Measurements from ENCODE around the gene DUS1L.

DNA sequence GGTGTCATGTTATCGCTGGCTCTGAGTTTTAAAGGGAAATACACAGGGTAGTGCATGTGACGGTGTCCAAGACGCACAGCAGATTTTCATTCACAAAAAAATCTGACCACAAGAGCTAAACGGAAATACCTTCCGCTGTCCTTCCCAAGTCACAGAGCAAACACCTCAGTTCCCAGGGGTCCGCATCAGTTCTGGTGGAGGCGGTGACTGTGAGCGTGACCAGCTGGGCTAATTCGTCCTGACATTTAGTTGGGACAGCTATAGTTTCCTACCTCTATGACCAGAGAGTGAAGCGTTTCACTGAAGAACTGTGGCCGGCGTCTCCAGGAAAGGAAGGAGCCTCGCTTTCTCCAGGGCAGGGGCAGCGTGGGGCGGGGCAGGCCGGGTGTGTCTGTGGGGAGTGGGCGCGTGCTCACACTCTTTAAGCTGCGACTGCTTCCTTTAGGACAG lies 42.9 kb upstream of the DUS1L start:
- TF ChIP-seq CTCF (IDR thresholded peaks at IDR 0.05; ENCODE audit: borderline replicate concordance, extremely low read depth, low read length, poor library complexity, severe bottlenecking) = no peak
- TF ChIP-seq EZH2 (IDR thresholded peaks at IDR 0.05; ENCODE audit: borderline replicate concordance, low read depth, low read length, severe bottlenecking) = no peak

Measured in DND-41 (cell line).